ENCODE measurements around the gene TMEM14B.
"Not testable (repeated sequence)": the region's sequence is repeated elsewhere in the genome, so short reads cannot be mapped to it uniquely, and the experiment has no call there.

Gene TMEM14B

DNA sequence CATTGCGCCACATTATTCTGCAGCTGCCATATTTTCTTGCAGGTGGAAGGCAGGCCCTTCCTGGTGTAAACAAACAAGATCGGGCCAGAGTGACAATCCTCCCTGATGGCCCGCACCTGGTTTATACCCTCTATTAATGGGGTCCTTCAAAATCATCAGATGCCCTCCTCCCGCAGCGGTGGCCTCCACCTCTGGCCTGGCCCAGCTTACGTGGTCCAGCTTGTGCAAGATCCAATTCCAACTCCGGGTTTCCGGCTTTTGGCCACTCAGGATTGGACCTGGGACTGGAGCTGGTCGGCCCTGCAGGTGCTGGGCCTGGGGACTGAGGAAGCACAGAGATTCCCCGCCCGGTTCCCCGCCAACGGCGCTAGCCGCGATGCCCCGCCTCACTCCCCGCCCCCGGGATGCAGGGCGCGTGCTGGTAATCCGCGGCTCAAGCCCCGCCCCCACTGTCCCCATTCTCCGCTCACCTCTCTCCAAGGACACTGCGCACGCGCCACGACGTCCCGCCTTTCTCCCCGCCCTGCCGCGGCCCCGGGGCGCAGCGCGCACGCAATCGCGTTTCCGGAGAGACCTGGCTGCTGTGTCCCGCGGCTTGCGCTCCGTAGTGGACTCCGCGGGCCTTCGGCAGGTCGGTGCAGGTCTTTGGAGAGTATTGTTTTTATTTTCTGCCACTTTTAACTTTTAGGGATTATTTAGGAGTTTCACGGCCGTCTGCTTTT lies at the start of gene TMEM14B:
Gene TMEM14B, plus strand, starts transcription at position 555 of the 722 bp plus-strand sequence. CDS start 1,441 bp downstream, outside the sequence.
- DNase-seq (ENCODE audit: low read depth, low spot score): peak; percentile 66
- H3K27ac ChIP-seq: peak within 1 kb of the TSS; percentile 47

DNA sequence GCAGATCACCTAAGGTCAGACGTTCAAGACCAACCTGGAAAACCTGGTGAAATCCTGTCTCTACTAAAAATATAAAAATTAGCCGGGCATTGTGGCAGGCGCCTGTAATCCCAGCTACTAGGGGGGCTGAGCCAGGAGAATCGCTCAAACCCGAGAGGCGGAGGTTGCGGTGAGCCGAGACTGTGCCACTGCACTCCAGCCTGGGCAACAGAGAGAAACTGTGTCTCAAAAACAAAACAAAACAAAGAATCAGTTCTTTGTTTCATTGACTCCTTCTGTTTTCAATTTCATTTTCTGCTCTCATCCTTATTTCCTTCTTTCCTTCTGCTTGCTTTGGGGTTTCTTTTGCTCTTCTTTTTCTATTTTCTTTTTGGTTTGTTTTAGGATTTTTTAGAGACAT lies 33.6 kb upstream of the TMEM14B start:
- no peak overlapping the region for H3K27ac ChIP-seq
- no peak for DNase-seq (ENCODE audit: low read depth, low spot score)

DNA sequence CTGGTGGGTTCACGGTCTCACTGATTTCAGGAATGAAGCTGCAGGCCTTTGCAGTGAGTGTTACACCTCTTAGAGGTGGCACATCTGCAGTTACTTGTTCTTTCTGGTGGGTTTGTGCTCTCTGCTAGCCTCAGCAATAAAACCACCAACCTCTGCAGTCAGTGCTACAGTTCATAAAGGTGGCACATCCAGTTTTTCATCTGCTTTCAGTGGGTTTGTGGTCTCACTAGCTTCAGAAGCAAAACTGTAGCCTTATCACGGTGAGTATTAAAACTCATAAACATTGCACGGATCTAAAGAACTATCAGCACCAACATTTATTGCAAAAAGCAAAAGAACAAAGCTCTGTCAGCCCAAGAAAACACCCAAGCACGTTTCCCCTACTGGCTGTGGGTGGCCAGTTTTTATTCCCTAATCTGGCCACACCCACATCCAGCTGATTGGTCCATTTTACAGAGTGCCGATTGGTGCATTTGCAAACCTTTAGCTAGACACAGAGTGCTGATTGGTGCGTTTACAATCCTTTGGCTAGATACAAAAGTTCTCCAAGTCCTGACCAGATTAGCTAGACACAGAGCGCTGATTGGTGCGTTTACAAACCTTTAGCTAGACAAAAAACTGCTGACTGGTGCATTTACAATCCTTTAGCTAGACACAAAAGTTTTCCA lies 28.2 kb upstream of the TMEM14B start:
- no peak for DNase-seq (ENCODE audit: low read depth, low spot score)
- H3K27ac ChIP-seq: no peak overlapping the region

DNA sequence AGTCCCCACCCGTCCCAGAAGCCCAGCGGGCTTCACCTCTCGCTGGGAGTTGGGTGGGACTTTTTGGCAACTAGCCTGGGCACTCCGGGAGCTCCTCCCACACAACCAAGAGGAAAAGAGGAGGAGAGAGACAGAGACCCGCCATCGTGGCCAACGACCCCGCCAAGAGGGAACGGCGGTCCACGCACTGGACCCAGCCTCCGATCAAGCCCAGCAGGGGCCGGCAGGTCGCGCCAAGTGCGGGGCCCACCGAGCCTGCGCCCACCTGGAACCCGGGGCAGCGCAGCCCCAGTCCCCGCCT lies 27.7 kb upstream of the TMEM14B start:
- no peak for DNase-seq (ENCODE audit: low read depth, low spot score)
- H3K27ac ChIP-seq: peak overlapping the region; percentile 44

DNA sequence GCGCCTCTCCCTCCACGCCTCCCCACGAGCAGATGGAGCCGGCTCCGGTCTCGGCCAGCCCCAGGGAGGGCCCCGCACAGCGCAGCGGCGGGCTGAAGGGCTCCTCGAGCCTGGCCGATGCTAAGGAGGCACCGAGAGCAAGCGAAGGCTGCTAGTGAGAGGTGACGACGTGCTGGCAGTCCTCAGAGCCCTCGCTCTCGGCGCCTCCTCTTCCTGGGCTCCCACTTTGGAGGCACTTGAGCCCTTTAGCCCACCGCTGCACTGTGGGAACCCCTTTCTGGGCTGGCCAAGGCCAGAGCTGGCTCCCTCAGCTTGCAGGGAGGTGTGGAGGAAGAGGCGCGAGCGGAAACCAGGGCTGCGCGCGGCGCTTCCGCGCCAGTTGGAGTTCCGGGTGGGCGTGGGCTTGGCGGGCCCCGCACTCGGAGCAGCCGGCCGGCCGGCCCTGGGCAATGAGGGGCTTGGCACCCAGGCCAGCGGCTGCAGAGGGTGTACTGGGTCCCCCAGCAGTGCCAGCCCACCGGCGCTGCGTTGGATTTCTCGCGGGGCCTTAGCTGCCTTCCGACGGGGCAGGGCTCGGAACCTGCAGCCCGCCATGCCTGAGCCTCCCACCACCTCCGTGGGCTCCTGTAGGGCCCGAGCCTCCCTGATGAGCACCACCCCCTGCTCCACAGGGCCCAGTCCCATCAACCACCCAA lies 27.2 kb upstream of the TMEM14B start:
- DNase-seq (ENCODE audit: low read depth, low spot score): no peak
- peak overlapping the region; percentile 44 for H3K27ac ChIP-seq

DNA sequence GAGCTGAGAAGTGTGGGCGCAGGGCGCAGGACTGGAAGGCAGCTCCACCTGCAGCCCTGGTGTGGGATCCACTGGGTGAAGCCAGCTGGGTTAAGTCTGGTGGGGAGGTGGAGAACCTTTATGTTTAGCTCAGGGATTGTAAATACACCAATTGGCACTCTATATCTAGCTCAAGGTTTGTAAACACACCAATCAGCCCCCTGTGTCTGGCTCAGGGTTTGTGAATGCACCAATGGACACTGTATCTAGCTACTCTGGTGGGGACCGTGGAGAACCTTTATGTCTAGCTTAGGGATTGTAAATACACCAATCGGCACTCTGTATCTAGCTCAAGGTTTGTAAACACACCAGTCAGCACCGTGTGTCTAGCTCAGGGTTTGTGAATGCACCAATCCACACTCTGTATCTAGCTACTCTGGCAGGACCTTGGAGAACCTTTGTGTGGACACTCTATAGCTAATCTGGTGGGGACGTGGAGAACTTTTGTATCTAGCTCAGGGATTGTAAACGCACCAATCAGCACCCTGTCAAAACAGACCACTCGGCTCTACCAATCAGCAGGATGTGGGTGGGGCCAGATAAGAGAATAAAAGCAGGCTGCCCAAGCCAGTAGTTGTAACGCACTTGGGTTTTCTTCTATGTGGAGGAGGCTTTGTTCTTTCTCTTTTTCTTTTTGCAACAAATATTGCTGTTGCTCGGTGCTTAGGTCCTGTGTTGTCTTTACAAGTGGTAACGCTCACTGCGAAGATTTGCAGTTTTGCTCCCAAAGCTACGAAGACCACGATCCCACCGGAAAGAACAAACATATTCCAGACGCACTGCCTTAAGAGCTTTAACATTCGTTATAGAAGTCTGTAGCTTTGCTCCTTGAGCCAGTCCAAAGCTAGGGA lies 26.4 kb upstream of the TMEM14B start:
- not testable (repeated sequence) for DNase-seq (ENCODE audit: low read depth, low spot score)
- H3K27ac ChIP-seq: peak overlapping the region; percentile 44

DNA sequence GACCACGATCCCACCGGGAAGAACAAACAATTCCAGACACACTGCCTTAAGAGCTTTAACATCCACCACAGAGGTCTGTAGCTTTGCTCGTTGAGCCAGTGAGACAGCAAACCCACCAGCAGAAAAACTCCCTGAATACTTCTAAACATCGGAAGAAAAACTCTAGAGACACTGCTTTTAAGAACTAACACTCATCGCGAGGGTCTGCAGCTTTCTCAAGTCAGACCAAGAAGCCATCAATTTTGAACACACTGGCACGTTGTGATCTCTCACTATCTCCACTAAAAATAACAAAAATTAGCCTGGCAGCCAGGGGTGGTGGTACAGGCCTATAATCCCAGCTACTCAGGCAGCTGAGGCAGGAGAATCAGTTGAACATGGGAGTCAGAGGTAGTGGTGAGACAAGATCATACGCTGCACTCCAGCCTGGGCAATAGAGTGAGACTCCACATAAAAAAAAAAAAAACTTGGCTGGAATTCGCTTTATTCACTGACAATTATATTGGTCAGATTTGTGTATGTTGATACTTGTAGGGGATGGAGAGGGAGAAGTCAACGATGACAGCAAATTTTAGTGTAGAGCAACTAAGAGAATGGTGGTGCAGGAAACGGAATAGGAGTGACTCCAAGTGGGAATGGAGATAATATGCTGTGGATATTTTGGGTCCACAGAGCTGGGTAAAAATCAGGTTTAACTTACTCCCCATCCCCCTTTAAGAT lies 25.6 kb upstream of the TMEM14B start:
- DNase-seq (ENCODE audit: low read depth, low spot score): no peak
- H3K27ac ChIP-seq: peak overlapping the region; percentile 83

DNA sequence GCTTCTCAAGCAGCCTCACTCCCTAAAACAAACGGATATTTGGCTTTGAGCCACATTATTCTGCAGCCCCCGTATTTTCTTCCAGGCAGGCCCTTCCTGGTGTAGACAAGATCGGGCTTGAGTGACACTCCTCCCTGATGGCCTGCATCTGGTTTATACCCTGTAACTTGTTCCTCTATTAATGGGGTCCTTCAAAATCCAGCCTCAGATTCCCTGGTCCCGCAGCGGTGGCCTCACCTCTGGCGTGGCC lies 25.1 kb upstream of the TMEM14B start:
- no peak for DNase-seq (ENCODE audit: low read depth, low spot score)
- peak overlapping the region; percentile 83 for H3K27ac ChIP-seq

DNA sequence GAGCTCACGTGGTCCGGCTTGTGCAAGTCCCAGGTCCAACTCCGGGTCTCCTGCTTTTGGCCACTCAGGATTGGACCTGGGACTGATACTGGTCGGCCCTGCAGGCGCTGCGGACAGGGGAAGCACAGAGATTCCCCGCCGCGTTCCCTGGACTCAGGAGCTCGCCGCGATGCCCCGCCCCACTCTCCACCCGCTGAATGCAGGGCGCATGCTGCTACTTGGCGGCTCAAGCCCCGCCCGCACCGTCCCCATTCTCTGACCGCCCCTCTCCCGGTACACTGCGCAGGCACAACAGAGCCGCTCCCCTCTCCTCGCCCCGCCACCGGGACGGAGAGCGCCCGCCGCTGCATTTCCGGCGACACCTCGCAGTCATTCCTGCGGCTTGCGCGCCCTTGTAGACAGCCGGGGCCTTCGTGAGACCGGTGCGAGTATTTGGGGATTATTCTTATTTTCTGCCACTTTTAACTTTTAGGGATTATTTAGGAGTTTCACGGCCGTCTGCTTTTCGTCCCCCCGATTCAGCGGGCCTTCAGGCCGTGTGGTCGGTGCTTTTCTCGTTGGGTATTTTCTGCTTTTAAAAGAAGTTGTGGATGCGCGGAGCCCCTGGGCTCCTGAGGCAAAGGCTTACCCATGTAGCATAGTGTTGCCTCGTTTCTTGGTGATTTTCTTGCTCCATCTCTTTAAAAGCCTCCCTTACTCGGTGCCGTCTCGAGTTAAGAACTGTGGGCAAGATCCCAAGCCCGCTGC lies 24.6 kb upstream of the TMEM14B start, which contains the start of gene TMEM14C:
Gene TMEM14C, plus strand, starts transcription at position 251 of the 747 bp plus-strand sequence. CDS start 1,544 bp downstream, outside the sequence.
- peak; percentile 79 for DNase-seq (ENCODE audit: low read depth, low spot score)
- H3K27ac ChIP-seq: peak within 1 kb of the TSS; percentile 83

DNA sequence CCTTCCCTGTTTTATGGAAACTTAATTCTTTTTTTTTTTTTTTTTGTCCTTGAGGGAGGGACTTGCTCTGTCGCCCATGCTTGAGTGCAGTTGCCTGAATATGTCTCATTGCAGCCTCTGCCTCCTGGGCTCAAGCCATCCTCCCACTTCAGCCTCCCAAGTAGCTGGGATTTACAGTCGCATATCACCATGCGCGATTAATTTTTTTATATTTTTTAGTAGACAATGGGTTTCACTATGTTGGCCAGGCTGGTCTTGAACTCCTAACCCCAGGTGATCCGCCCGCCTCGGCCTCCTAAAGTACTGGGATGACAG lies 24.1 kb upstream of the TMEM14B start:
- no peak for DNase-seq (ENCODE audit: low read depth, low spot score)
- H3K27ac ChIP-seq: peak overlapping the region; percentile 83

DNA sequence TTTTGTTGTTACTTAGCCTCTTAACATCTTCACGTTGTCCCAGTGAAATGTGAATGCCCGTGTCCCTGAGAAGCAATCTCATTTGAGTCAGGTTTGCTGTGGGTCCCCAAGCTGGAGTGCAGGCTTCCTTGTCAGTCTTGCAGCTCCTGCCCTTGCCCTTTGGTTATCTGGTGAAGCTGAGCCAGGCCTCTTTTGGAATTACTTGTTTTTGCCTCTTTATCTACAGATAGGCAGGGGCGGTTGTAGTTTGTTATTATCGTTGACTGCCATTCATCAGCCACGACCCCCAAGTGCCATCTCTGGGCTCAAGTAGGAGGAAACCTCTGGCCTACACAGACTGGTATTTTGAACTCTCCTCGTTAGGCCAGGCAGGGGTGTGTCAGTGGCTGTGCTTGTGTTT lies 22.6 kb upstream of the TMEM14B start:
- no peak for DNase-seq (ENCODE audit: low read depth, low spot score)
- no peak overlapping the region for H3K27ac ChIP-seq

DNA sequence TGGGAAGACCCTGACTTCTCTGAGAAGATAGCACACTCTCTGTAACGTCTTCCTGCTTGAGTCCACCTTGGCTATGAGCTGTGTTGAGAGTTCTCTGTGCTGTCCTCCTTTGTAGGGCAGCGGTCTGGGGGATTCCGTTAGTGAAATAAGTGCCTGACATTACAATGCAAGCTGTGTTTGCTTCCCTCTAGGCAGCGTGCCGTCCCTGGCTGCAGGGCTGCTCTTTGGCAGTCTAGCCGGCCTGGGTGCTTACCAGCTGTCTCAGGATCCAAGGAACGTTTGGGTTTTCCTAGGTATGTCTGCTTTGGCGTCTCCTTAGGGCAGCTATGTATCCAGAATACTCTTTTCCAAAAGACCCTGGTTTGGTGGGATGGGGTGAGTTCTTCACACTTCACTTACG lies 21.9 kb upstream of the TMEM14B start:
- H3K27ac ChIP-seq: no peak overlapping the region
- DNase-seq (ENCODE audit: low read depth, low spot score): no peak

DNA sequence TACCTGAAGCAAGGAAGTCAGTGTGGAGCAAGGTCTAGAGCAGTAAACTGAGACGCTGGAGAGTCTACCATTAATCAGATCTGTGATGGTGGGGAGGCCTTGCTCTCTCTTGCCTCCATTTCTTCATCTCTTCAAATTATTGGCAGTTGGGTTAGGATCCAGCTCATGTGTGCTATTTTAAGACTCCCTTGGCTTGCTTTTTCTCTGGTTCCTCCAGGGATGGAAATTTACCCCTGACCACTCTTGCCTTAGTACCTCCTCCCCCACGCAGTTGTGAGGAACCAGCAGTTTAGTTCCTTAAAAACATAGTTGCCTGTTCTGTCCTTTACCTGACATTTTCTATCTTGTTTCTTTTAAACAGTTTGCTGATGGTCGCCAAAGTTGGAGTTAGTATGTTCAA lies 17.4 kb upstream of the TMEM14B start:
- no peak for DNase-seq (ENCODE audit: low read depth, low spot score)
- no peak overlapping the region for H3K27ac ChIP-seq

DNA sequence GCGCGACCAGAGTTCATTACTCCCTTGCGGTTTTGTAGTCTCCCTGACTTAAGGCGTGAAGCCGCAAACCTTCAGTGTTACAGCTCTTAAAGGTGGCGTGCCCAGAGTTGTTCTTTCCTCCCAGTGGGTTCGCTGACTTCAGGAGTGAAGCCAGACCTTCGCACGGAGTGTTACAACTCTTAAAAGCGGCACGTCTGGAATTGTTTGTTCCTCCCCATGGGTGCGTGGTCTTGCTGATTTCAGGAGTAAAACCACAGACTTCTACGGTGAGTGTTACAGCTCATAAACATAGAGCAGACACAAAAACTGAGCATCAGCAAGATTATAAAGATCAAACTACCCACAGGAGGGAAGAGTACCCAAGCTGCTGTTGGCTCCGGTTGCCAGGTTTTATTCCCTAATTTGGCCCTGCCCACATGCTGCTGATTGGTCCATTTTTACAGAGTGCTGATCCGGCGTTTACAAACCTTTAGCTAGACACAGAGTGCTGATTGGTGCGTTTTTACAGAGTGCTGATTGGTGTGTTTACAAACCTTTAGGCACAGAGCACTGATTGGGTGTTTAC lies 14.4 kb upstream of the TMEM14B start:
- peak overlapping the region; percentile 71 for H3K27ac ChIP-seq
- DNase-seq (ENCODE audit: low read depth, low spot score): no peak

DNA sequence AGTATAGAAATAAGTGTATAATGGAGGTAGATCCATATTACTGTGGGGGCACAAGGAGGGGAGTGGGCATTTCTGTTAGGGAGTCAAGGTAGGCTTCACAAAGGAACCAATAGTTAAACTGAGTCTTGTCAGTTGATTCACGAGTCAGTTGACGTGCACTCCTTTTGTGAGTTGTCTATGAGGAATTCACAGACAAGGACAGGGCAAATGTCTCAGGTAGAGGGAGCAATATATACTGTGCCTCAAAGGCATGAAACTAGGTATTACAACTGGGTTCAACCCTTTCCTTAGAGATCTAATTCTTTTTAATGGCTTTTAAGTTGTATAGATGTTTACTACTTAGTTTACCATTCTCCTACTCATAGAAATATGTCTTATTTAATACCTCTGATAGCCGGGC lies 13.7 kb upstream of the TMEM14B start:
- no peak for DNase-seq (ENCODE audit: low read depth, low spot score)
- H3K27ac ChIP-seq: peak overlapping the region; percentile 71

DNA sequence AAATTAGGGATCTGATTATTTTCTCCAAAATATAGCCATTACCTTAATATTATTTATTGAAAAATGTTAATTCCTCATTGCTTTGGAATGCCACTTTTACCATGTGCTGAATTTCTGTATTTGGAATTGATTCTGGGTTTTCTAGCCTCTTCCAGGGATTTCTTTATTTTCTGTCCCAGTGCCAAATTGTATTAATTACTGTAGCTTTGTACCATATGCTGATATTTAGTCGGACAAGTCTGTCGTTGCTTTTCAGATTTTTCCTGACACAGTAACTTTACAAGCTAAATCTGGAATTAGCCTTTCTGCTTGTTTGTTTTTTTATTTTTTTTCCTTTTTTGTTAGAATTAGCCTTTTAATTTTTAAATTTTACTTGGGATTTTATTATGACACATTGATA lies 10.9 kb upstream of the TMEM14B start:
- no peak overlapping the region for H3K27ac ChIP-seq
- DNase-seq (ENCODE audit: low read depth, low spot score): no peak

DNA sequence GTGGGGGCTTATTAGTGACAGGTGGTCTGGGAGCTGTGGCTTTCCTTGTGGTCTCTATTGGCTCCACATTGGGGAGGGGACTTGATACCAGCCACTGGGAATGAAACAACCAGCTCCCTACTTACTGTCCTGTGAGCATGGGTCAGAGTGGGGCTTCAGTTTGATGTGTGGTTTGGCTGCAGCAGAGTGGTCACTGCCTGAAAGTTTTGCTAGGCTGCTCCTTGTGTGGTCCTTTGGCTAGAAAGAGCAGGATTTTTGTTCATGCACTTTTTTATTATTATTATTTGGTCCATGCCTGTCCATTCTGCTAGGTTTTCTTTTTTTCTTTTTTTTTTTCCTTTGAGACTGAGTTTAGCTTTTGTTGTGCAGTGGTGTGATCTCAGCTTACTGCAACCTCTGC lies 7.5 kb upstream of the TMEM14B start:
- no peak for DNase-seq (ENCODE audit: low read depth, low spot score)
- H3K27ac ChIP-seq: no peak overlapping the region

DNA sequence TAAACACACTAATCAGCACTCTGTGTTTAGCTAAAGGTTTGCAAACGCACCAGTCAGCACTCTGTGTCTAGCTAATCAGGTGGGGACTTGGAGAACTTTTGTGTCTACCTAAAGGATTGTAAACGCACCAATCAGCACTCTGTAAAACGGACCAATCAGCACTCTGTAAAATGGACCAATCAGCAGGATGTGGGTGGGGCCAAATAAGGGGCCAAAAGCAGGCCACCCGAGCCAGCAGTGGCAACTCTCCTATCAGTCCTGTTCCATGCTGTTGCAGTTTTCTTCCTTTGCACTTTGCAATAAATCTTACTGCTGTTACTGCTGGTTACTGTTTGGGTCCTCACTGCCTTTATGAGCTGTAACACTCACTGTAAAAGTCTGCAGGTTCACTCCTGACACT lies 6.0 kb upstream of the TMEM14B start:
- H3K27ac ChIP-seq: not testable (repeated sequence)

DNA sequence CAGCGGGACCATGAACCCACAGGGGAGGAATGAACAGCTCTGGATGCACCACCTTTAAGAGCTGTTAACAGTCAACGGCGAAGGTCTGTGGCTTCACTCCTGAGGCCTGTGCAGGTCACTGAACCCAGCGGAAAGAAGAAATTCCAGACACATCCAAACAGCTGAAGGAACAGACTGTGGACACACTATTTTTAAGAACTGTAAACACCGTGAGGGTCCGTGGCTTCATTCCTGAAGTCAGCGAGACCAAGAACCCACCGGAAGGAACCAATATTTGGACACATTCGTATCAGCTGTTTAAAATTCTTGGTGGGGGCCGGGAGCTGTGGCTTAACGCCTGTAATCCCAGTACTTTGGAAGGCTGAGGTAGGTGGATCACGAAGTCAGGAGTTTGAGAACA lies 5.4 kb upstream of the TMEM14B start:
- DNase-seq (ENCODE audit: low read depth, low spot score): no peak
- H3K27ac ChIP-seq: no peak overlapping the region

More for the DNA sequence above, 6.0 kb upstream of the TMEM14B start:
- not testable (repeated sequence) for DNase-seq (ENCODE audit: low read depth, low spot score)

All from epithelial cell of prostate (primary cell).